Measurements from ENCODE around the gene FBXL2. TPM values are rescaled to one million over a fixed set of nuclear protein-coding genes. Genes with fewer than 3 reads are reported as not detected.

FBXL2 gene
- total RNA-seq (10 to 100 TPM in 3 of 9 donors, 1 to 10 TPM in 6; 5.9 to 25.5 (median 9.6) TPM), polyA plus RNA-seq (10 to 100 TPM in 1 of 3 donors, 1 to 10 TPM in 2; 6.8 to 11.5 (median 7.3) TPM)
- long read RNA-seq, donor 1, partial matches to known transcripts = 0 of 4 reads
- long read RNA-seq, donor 1, other reads (novel, unspliced or antisense) = 0 of 4 reads
- long read RNA-seq, donor 2, partial matches to known transcripts = 0 of 2 reads
- long read RNA-seq, donor 2, other reads (novel, unspliced or antisense) = 0 of 2 reads
- long read RNA-seq, donor 3, partial matches to known transcripts = 0 of 1 reads
- long read RNA-seq, donor 3, other reads (novel, unspliced or antisense) = 0 of 1 reads
- long read RNA-seq, donor 4, transcript FBXL2-216 (15 exons, 3,847 nt) = major isoform, 8 of 10 reads
- long read RNA-seq, donor 4, partial matches to known transcripts = 0 of 10 reads
- long read RNA-seq, donor 4, other reads (novel, unspliced or antisense) = 2 of 10 reads
- long read RNA-seq, donor 5, transcript FBXL2-216 (15 exons, 3,847 nt) = major isoform, 13 of 21 reads
- long read RNA-seq, donor 5, partial matches to known transcripts = 1 of 21 reads
- long read RNA-seq, donor 5, other reads (novel, unspliced or antisense) = 5 of 21 reads
- long read RNA-seq, donor 6, transcript FBXL2-216 (15 exons, 3,847 nt) = major isoform, 8 of 9 reads
- long read RNA-seq, donor 6, partial matches to known transcripts = 0 of 9 reads
- long read RNA-seq, donor 6, other reads (novel, unspliced or antisense) = 1 of 9 reads
- long read RNA-seq, donor 7, partial matches to known transcripts = 6 of 6 reads
- long read RNA-seq, donor 7, other reads (novel, unspliced or antisense) = 0 of 6 reads
- long read RNA-seq, donor 8, partial matches to known transcripts = 0 of 3 reads
- long read RNA-seq, donor 8, other reads (novel, unspliced or antisense) = 0 of 3 reads
- long read RNA-seq, donor 9 = 0 reads
- long read RNA-seq, donor 10 = 0 reads

- no peaks in the 10 kb centered on the region for H3K27me3 ChIP-seq
- H3K9me3 ChIP-seq (replicated peaks in 1 of 3) = no peaks in the 10 kb centered on the region
- peak; percentile 55 to 86 (median 72) for DNase-seq
- H3K27ac ChIP-seq = peak within 1 kb of the TSS in 2 of 5 donors; percentile 43 to 45
- 0 to 1% (median 1%) methylated on average over 15 to 63 of the region's 63 CpGs for WGBS, 4 donors
- intact Hi-C loops (cut with DNase I) = no loop called here
- peaks cover 4 to 14% of the 10 kb centered on the region in 2 donors for H3K4me1 ChIP-seq (replicated peaks in 1 of 2)
- peak in 1 of 2 donors; percentile 41 for TF ChIP-seq POLR2A (IDR thresholded peaks at IDR 0.05)
- TF ChIP-seq CTCF (IDR thresholded peaks at IDR 0.05) = no peak
- peak within 1 kb of the TSS; percentile 33 to 79 (median 51) for H3K4me3 ChIP-seq
- H3K36me3 ChIP-seq (replicated peaks in 1 of 2) = no peaks in the 10 kb centered on the region
Observed at GRCh38 chr3:33277193-33277882, at the start of gene FBXL2. Gene FBXL2 (plus strand): TSS chr3:33277442. CDS start chr3:33277513, 71 bp downstream.

GRCh38 chr3:33229066-33229465 is 48.2 kb upstream of the FBXL2 start:
- no peaks in the 10 kb centered on the region for H3K27me3 ChIP-seq
- H3K9me3 ChIP-seq (replicated peaks in 1 of 3) = no peaks in the 10 kb centered on the region
- no peak for DNase-seq
- no peak overlapping the region for H3K27ac ChIP-seq
- 85 to 89% (median 87%) methylated on average over 3 of the region's 3 CpGs for WGBS, 4 donors
- H3K4me1 ChIP-seq (replicated peaks in 1 of 2) = peaks cover 0 to 14% of the 10 kb centered on the region in 2 donors
- no peak overlapping the region for H3K4me3 ChIP-seq
- H3K36me3 ChIP-seq (replicated peaks in 1 of 2) = no peaks in the 10 kb centered on the region
- intact Hi-C loops (cut with DNase I) = no loop called here
- TF ChIP-seq POLR2A (IDR thresholded peaks at IDR 0.05) (no peak), CTCF (IDR thresholded peaks at IDR 0.05) (no peak)

- no peak for DNase-seq
- intact Hi-C loops (cut with DNase I) = no loop called here
- H3K9me3 ChIP-seq (replicated peaks in 1 of 3) = no peaks in the 10 kb centered on the region
- TF ChIP-seq POLR2A (IDR thresholded peaks at IDR 0.05) (no peak), CTCF (IDR thresholded peaks at IDR 0.05) (no peak)
- no peak overlapping the region for H3K27ac ChIP-seq
- H3K4me1 ChIP-seq (replicated peaks in 1 of 2) = peaks cover 0 to 12% of the 10 kb centered on the region in 2 donors
- H3K36me3 ChIP-seq (replicated peaks in 1 of 2) = no peaks in the 10 kb centered on the region
- no peak overlapping the region for H3K4me3 ChIP-seq
- WGBS, 4 donors = 55 to 68% (median 58%) methylated on average over 5 of the region's 5 CpGs
- no peaks in the 10 kb centered on the region for H3K27me3 ChIP-seq
Observed at GRCh38 chr3:33229947-33230346, 47.3 kb upstream of the FBXL2 start.
